OCI-LY1 (cell line): Measurements from ENCODE around the gene SELENOP.

ENCODE experiments used
- H2AFZ ChIP-seq: fragments of 200-600 bp; sonication (generic), shearing (Covaris generic); 2 replicates; pipeline ENCODE4 v1.6.0; 2014; ENCODE audit warnings: antibody characterized with exemption, mild to moderate bottlenecking, low read length
- H3F3A ChIP-seq: fragments of 200-600 bp; sonication (generic), shearing (Covaris generic); 2 replicates; pipeline ENCODE4 v1.6.0; 2014; ENCODE audit warnings: mild to moderate bottlenecking, antibody characterized with exemption, low read length, moderate library complexity; ENCODE audit not compliant: insufficient read depth
- H3K27ac ChIP-seq: fragments of 200-600 bp; sonication (generic); 2 replicates; pipeline ENCODE4 v1.5.1; 2014; ENCODE audit warnings: low read length, mixed run types, mild to moderate bottlenecking, low read depth; ENCODE audit not compliant: poor library complexity, severe bottlenecking
- H3K27me3 ChIP-seq: fragments of 200-600 bp; sonication (generic); 2 replicates; pipeline ENCODE4 v1.6.0; 2014; ENCODE audit warnings: antibody characterized with exemption, mild to moderate bottlenecking, low read length, moderate library complexity; ENCODE audit not compliant: insufficient read depth
- H3K36me3 ChIP-seq: fragments of 200-600 bp; sonication (generic); 2 replicates; pipeline ENCODE4 v1.6.1; 2014; ENCODE audit warnings: mild to moderate bottlenecking, antibody characterized with exemption, low read length, moderate library complexity, mixed read lengths; ENCODE audit not compliant: insufficient read depth
- H3K4me1 ChIP-seq: fragments of 200-600 bp; sonication (generic); 2 replicates; pipeline ENCODE4 v1.5.1; 2014; ENCODE audit warnings: mild to moderate bottlenecking, low read length, moderate library complexity; ENCODE audit not compliant: insufficient read depth, severe bottlenecking
- H3K4me2 ChIP-seq: fragments of 200-600 bp; sonication (generic), shearing (Covaris generic); 2 replicates; pipeline ENCODE4 v1.6.1; 2014; ENCODE audit warnings: low read length
- H3K4me3 ChIP-seq: fragments of 200-600 bp; sonication (generic); 2 replicates; pipeline ENCODE4 v1.5.1; 2014; ENCODE audit warnings: low read length, low read depth, mild to moderate bottlenecking, mixed read lengths; ENCODE audit not compliant: poor library complexity, severe bottlenecking
- H3K79me2 ChIP-seq: fragments of 200-600 bp; shearing (Covaris generic); 2 replicates; pipeline ENCODE4 v1.6.1; 2016; ENCODE audit warnings: mixed run types, low read length, mixed read lengths; ENCODE audit not compliant: insufficient read depth
- H3K9ac ChIP-seq: fragments of 200-600 bp; sonication (generic), shearing (Covaris generic); 2 replicates; pipeline ENCODE4 v1.6.1; 2014; ENCODE audit warnings: mild to moderate bottlenecking, low read length, mixed read lengths
- H3K9me2 ChIP-seq: fragments of 200-600 bp; sonication (generic), shearing (Covaris generic); 2 replicates; pipeline ENCODE4 v1.6.1; 2014; ENCODE audit warnings: low read depth, mild to moderate bottlenecking, low read length, mixed read lengths
- H3K9me3 ChIP-seq: fragments of 200-600 bp; shearing (Covaris generic); 2 replicates; pipeline ENCODE4 v1.6.1; 2014; ENCODE audit warnings: low read length, mixed read lengths
- H4K20me1 ChIP-seq: fragments of 200-600 bp; sonication (generic), shearing (Covaris generic); 2 replicates; pipeline ENCODE4 v1.6.0; 2016; ENCODE audit warnings: mild to moderate bottlenecking, low read length; ENCODE audit not compliant: insufficient read depth
- EZH2 ChIP-seq: fragments of 200-600 bp; sonication (generic), shearing (Covaris generic); IDR thresholded peaks from 2 replicates; pipeline ENCODE4 v1.8.0; 2017; ENCODE audit warnings: borderline replicate concordance, mixed run types, mild to moderate bottlenecking, antibody characterized with exemption, low read length, moderate library complexity, mixed read lengths
- TF ChIP-seq, protein P1 (sequence below): fragments of 200-600 bp; sonication (generic), shearing (Covaris generic); IDR thresholded peaks from 2 replicates; pipeline ENCODE4 v1.5.1; 2017; ENCODE audit warnings: mild to moderate bottlenecking, antibody characterized with exemption, low read length, moderate library complexity, mixed read lengths

The SELENOP gene

GRCh38 chr5:42798284-42799240, 13.1 kb downstream of the SELENOP start:
- Histone ChIP-seq H3F3A (no peaks in the 10 kb centered on the region), H3K4me2 (no peak overlapping the region), H2AFZ (no peak overlapping the region), H3K9me3 (no peaks in the 10 kb centered on the region), H3K4me1 (no peaks in the 10 kb centered on the region), H3K27ac (no peak overlapping the region), H3K9me2 (no peaks in the 10 kb centered on the region), H4K20me1 (no peaks in the 10 kb centered on the region), H3K9ac (no peak overlapping the region), H3K79me2 (no peaks in the 10 kb centered on the region), H3K4me3 (no peak overlapping the region), H3K27me3 (no peaks in the 10 kb centered on the region), H3K36me3 (no peaks in the 10 kb centered on the region)
- no peak for TF ChIP-seq EZH2
- TF ChIP-seq, protein P1, sequence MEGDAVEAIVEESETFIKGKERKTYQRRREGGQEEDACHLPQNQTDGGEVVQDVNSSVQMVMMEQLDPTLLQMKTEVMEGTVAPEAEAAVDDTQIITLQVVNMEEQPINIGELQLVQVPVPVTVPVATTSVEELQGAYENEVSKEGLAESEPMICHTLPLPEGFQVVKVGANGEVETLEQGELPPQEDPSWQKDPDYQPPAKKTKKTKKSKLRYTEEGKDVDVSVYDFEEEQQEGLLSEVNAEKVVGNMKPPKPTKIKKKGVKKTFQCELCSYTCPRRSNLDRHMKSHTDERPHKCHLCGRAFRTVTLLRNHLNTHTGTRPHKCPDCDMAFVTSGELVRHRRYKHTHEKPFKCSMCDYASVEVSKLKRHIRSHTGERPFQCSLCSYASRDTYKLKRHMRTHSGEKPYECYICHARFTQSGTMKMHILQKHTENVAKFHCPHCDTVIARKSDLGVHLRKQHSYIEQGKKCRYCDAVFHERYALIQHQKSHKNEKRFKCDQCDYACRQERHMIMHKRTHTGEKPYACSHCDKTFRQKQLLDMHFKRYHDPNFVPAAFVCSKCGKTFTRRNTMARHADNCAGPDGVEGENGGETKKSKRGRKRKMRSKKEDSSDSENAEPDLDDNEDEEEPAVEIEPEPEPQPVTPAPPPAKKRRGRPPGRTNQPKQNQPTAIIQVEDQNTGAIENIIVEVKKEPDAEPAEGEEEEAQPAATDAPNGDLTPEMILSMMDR: no peak

GRCh38 chr5:42791151-42791550, 20.5 kb downstream of the SELENOP start:
- H3K9me2 ChIP-seq: no peaks in the 10 kb centered on the region
- H3F3A ChIP-seq: no peaks in the 10 kb centered on the region
- H4K20me1 ChIP-seq: no peaks in the 10 kb centered on the region
- no peaks in the 10 kb centered on the region for H3K36me3 ChIP-seq
- H3K79me2 ChIP-seq: no peaks in the 10 kb centered on the region
- H3K9me3 ChIP-seq: 0 out of 2 replicates have a peak, but pooled peaks cover 2% of the 10 kb centered on the region
- H3K9ac ChIP-seq: no peak overlapping the region
- H3K27ac ChIP-seq: no peak overlapping the region
- no peak overlapping the region for H3K4me3 ChIP-seq
- no peak overlapping the region for H2AFZ ChIP-seq
- H3K4me2 ChIP-seq: no peak overlapping the region
- H3K27me3 ChIP-seq: no peaks in the 10 kb centered on the region
- TF ChIP-seq, protein P1: no peak
- TF ChIP-seq EZH2: no peak
- no peaks in the 10 kb centered on the region for H3K4me1 ChIP-seq

DNA sequence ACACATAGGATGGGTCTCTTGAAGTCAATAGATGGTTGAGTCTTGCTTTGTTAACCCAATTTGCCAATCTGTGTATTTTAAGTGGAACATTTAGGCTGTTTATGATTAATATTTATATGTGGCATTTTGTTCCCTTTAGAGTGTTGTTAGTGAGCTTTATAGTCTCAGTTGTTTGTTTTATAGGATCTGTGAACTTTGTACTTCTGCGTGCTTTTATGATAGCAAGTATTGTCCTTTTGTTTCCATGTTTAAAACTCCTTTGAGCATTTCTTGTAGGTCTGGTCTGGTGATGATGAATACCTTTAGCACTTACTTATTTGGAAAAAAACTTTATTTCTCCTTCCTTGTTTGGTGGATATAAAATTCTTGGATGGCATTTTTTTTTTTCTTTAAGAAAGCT, 23.8 kb downstream of the SELENOP start:
- no peak for TF ChIP-seq EZH2
- TF ChIP-seq, protein P1: no peak
- 0 out of 2 replicates have a peak, but pooled peaks cover 2% of the 10 kb centered on the region for H3K9me3 ChIP-seq

More for the DNA sequence above, 23.8 kb downstream of the SELENOP start:
- H3K79me2 ChIP-seq: no peaks in the 10 kb centered on the region
- H3F3A ChIP-seq: no peaks in the 10 kb centered on the region
- no peak overlapping the region for H3K9ac ChIP-seq
- H3K4me3 ChIP-seq: no peak overlapping the region
- H3K27me3 ChIP-seq: no peaks in the 10 kb centered on the region
- H3K4me1 ChIP-seq: no peaks in the 10 kb centered on the region
- no peak overlapping the region for H3K27ac ChIP-seq
- H2AFZ ChIP-seq: no peak overlapping the region
- no peak overlapping the region for H3K4me2 ChIP-seq
- H4K20me1 ChIP-seq: no peaks in the 10 kb centered on the region
- H3K9me2 ChIP-seq: no peaks in the 10 kb centered on the region
- H3K36me3 ChIP-seq: no peaks in the 10 kb centered on the region
